ENCODE measurements around the gene ANKS4B. TPM values are rescaled to one million over a fixed set of nuclear protein-coding genes. Genes with fewer than 3 reads are reported as not detected.

ANKS4B gene
- total RNA-seq, 2 donors from 2014 or later = 41.3 to 62.9 TPM

- peak overlapping the region; percentile 6 for H3K27ac ChIP-seq
- H3K9ac ChIP-seq (ENCODE audit: low read depth in 2 of 2, low read length in 2 of 2) = peak overlapping the region in 1 of 2 donors; percentile 78
- intact Hi-C loops (cut with DNase I) = loop anchor here (5.0 kb wide), 1 partner anchor 90 kb away; no protein-coding TSS in a partner anchor
- no peaks in the 10 kb centered on the region for H3K4me1 ChIP-seq
- no peak for TF ChIP-seq CTCF (IDR thresholded peaks at IDR 0.05)
- H3K9me3 ChIP-seq = no peaks in the 10 kb centered on the region
- peak overlapping the region; percentile 42 for H3K4me3 ChIP-seq
- no peaks in the 10 kb centered on the region for H3K36me3 ChIP-seq
- DNase-seq = no peak
- H3K27me3 ChIP-seq = no peaks in the 10 kb centered on the region
Measured at GRCh38 chr16:21277045-21277926, 43.8 kb downstream of the ANKS4B start.

GRCh38 chr16:21277927-21278706 is 44.6 kb downstream of the ANKS4B start, which contains the start of gene CRYM:
CRYM (minus strand) TSS chr16:21278290; CDS start chr16:21278251, 39 bp downstream.
- peak; percentile 83 for DNase-seq
- Histone ChIP-seq H3K27ac (peak within 1 kb of the TSS; percentile 6), H3K36me3 (no peaks in the 10 kb centered on the region), H3K27me3 (no peaks in the 10 kb centered on the region), H3K4me3 (peak within 1 kb of the TSS; percentile 42), H3K4me1 (no peaks in the 10 kb centered on the region), H3K9me3 (no peaks in the 10 kb centered on the region), H3K9ac (ENCODE audit: low read depth in 2 of 2, low read length in 2 of 2) (peak within 1 kb of the TSS; percentile 32 to 78)
- intact Hi-C loops (cut with DNase I) = loop anchor here (5.0 kb wide), 1 partner anchor 91 kb away; no protein-coding TSS in a partner anchor
- peak; percentile 79 for TF ChIP-seq CTCF (IDR thresholded peaks at IDR 0.05)

- Histone ChIP-seq H3K27ac (no peak overlapping the region), H3K4me3 (no peak overlapping the region), H3K9me3 (no peaks in the 10 kb centered on the region), H3K9ac (ENCODE audit: low read depth in 2 of 2, low read length in 2 of 2) (no peak overlapping the region), H3K27me3 (peaks cover 11% of the 10 kb centered on the region), H3K4me1 (peaks cover 4% of the 10 kb centered on the region), H3K36me3 (no peaks in the 10 kb centered on the region)
- DNase-seq = no peak
- no peak for TF ChIP-seq CTCF (IDR thresholded peaks at IDR 0.05)
- intact Hi-C loops (cut with DNase I) = loop anchor here (5.0 kb wide), 1 partner anchor 92 kb away; no protein-coding TSS in a partner anchor
Measured at GRCh38 chr16:21279501-21279900, 46.0 kb downstream of the ANKS4B start.

GRCh38 chr16:21281698-21282389 is 48.3 kb downstream of the ANKS4B start:
- TF ChIP-seq CTCF (IDR thresholded peaks at IDR 0.05) = no peak
- no peak overlapping the region for H3K9ac ChIP-seq (ENCODE audit: low read depth in 2 of 2, low read length in 2 of 2)
- intact Hi-C loops (cut with DNase I) = loop anchor here (10.0 kb wide), 1 partner anchor 273 kb away; no protein-coding TSS in a partner anchor
- H3K4me1 ChIP-seq = peaks cover 4% of the 10 kb centered on the region
- H3K36me3 ChIP-seq = no peaks in the 10 kb centered on the region
- H3K27ac ChIP-seq = no peak overlapping the region
- no peaks in the 10 kb centered on the region for H3K9me3 ChIP-seq
- H3K4me3 ChIP-seq = no peak overlapping the region
- H3K27me3 ChIP-seq = peaks cover 16% of the 10 kb centered on the region
- no peak for DNase-seq
